GM19043 (cell line): ENCODE measurements around the gene HCN3.

ENCODE experiments used
- ATAC-seq: cut with Tn5 transposase; IDR thresholded peaks from one replicate; pipeline ENCODE4 v1.9.1; 2021; ENCODE audit warnings: low read depth; ENCODE audit not compliant: unreplicated experiment

HCN3 gene

GRCh38 chr1:155307247-155307740 lies 30.0 kb downstream of the HCN3 start:
- ATAC-seq, result no peak

GRCh38 chr1:155308493-155309422 lies 31.5 kb downstream of the HCN3 start, which contains the start of gene FDPS:
Gene FDPS, plus strand, starts transcription at chr1:155308866. Its CDS starts 924 bp downstream, at chr1:155309790.
- ATAC-seq, result peak; percentile 93

- ATAC-seq, result no peak
Observed at GRCh38 chr1:155309423-155310021, 32.3 kb downstream of the HCN3 start.

- no peak for ATAC-seq
Observed at GRCh38 chr1:155313261-155313660, 36.0 kb downstream of the HCN3 start.

- ATAC-seq, result no peak
Observed at GRCh38 chr1:155316922-155317321, 39.7 kb downstream of the HCN3 start.

- no peak for ATAC-seq
Observed at GRCh38 chr1:155318082-155318481, 40.8 kb downstream of the HCN3 start.

- ATAC-seq, result no peak
Observed at GRCh38 chr1:155319536-155319935, 42.3 kb downstream of the HCN3 start.

- ATAC-seq, result no peak
Observed at GRCh38 chr1:155320252-155320651, 43.0 kb downstream of the HCN3 start.

- ATAC-seq, result no peak
Observed at GRCh38 chr1:155320661-155321617, 43.7 kb downstream of the HCN3 start, which contains the start of gene RUSC1. Gene RUSC1, plus strand, starts transcription at chr1:155320894. Its CDS starts 880 bp downstream, at chr1:155321774.

GRCh38 chr1:155321639-155322503 lies 44.6 kb downstream of the HCN3 start:
- no peak for ATAC-seq

- no peak for ATAC-seq
Observed at GRCh38 chr1:155322571-155322952, 45.3 kb downstream of the HCN3 start.

GRCh38 chr1:155322953-155323728 lies 45.9 kb downstream of the HCN3 start:
- peak; percentile 28 for ATAC-seq

GRCh38 chr1:155323729-155324036 lies 46.4 kb downstream of the HCN3 start:
- peak; percentile 33 for ATAC-seq

- peak; percentile 69 for ATAC-seq
Observed at GRCh38 chr1:155324037-155324716, 46.9 kb downstream of the HCN3 start.

- no peak for ATAC-seq
Observed at GRCh38 chr1:155324717-155325602, 47.7 kb downstream of the HCN3 start.

GRCh38 chr1:155325603-155325893 lies 48.3 kb downstream of the HCN3 start:
- no peak for ATAC-seq

GRCh38 chr1:155326020-155326526 lies 48.8 kb downstream of the HCN3 start:
- ATAC-seq, result no peak
